NB4 (cell line): ENCODE data around the gene ZNF79.

Source experiments
- CTCF ChIP-seq: IDR thresholded peaks from one replicate; pipeline ENCODE4 v1.5.1; 2012; ENCODE audit warnings: low read depth, low read length
- MAX ChIP-seq: IDR thresholded peaks from 2 replicates; pipeline ENCODE4 v1.6.1; 2011; ENCODE audit warnings: low read depth, low read length

GRCh38 chr9:127479507-127480081 lies 55.4 kb downstream of the ZNF79 start:
- TF ChIP-seq CTCF, result no peak
- TF ChIP-seq MAX, result no peak
